ENCODE measurements around the gene TRAPPC3.
A peak's percentile ranks its signal among the peaks of the same experiment; 100 is the strongest.

TRAPPC3 gene

DNA sequence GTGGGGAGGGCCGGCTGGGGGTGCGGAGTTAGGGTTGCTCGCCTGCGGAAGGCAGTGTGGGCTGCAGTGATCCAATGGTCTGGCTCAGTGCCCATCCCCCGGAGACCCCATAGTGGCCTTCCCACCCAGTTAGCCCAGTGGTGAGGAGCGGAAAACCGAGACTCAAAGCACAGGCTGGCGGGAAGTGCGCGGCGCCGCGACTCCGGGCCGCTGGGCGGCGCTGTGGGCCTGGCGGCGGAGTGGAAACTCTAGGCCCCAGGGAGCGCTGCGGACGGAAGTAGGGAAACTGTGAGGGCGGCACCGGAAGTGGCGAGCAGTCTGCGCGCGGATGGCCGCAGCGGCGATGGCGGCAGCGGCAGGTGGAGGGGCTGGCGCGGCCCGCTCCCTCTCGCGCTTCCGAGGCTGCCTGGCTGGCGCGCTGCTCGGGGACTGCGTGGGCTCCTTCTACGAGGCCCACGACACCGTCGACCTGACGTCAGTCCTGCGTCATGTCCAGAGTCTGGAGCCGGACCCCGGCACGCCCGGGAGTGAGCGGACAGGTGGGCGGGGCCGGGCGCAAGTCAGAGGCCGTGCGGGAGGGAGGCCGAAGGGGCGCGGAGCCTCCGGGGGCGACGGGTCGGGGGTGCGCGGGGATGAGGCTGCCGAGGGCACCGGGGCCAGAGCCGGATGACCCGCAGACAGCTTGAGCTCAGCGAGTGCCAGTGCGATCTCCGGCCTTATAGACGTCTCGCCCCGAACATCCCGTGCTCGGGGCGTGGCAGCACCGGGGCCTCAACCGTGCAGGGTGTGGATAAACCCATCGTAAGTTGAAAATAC, 60.5 kb downstream of the TRAPPC3 start, which contains the start of gene ADPRS:
Gene ADPRS, plus strand, starts transcription at position 316 of the 816 bp plus-strand sequence. Its CDS starts 13 bp downstream, at position 329.
- no peaks in the 10 kb centered on the region for H3K4me1 ChIP-seq (ENCODE audit: control insufficient read depth, insufficient read depth, low read length)
- H3K9me3 ChIP-seq (ENCODE audit: control insufficient read depth, insufficient read depth, low read depth, low read length), result no peaks in the 10 kb centered on the region
- peak within 1 kb of the TSS; percentile 65; the same call in 1 of the 2 replicates for H3K27ac ChIP-seq (ENCODE audit: extremely low read depth, low read depth, low read length)
- H3K36me3 ChIP-seq (ENCODE audit: control insufficient read depth in 2 of 2, insufficient read depth in 1 of 2, low read length in 2 of 2), result peaks cover 4 to 39% of the 10 kb centered on the region in 2 experiments; a peak in 2 of 3 replicates
- POLR2A ChIA-PET, result no interaction called here
- H3K4me3 ChIP-seq (ENCODE audit: low read depth, low read length), result peak within 1 kb of the TSS; percentile 91
- CTCF ChIA-PET, result interaction anchor here (1.0 to 1.1 kb wide), 2 partner anchors 9 to 205 kb away, joined by 3 to 4 read pairs; partner anchors contain the start of gene AGO1
- TF ChIP-seq ZNF600 (tag by site-specific recombination; IDR thresholded peaks at IDR 0.05), result peak; percentile 50; the same call in 1 of the 2 replicates
- no peak for TF ChIP-seq ZNF544 (tag by site-specific recombination; IDR thresholded peaks at IDR 0.05)
- TF ChIP-seq, protein P1, sequence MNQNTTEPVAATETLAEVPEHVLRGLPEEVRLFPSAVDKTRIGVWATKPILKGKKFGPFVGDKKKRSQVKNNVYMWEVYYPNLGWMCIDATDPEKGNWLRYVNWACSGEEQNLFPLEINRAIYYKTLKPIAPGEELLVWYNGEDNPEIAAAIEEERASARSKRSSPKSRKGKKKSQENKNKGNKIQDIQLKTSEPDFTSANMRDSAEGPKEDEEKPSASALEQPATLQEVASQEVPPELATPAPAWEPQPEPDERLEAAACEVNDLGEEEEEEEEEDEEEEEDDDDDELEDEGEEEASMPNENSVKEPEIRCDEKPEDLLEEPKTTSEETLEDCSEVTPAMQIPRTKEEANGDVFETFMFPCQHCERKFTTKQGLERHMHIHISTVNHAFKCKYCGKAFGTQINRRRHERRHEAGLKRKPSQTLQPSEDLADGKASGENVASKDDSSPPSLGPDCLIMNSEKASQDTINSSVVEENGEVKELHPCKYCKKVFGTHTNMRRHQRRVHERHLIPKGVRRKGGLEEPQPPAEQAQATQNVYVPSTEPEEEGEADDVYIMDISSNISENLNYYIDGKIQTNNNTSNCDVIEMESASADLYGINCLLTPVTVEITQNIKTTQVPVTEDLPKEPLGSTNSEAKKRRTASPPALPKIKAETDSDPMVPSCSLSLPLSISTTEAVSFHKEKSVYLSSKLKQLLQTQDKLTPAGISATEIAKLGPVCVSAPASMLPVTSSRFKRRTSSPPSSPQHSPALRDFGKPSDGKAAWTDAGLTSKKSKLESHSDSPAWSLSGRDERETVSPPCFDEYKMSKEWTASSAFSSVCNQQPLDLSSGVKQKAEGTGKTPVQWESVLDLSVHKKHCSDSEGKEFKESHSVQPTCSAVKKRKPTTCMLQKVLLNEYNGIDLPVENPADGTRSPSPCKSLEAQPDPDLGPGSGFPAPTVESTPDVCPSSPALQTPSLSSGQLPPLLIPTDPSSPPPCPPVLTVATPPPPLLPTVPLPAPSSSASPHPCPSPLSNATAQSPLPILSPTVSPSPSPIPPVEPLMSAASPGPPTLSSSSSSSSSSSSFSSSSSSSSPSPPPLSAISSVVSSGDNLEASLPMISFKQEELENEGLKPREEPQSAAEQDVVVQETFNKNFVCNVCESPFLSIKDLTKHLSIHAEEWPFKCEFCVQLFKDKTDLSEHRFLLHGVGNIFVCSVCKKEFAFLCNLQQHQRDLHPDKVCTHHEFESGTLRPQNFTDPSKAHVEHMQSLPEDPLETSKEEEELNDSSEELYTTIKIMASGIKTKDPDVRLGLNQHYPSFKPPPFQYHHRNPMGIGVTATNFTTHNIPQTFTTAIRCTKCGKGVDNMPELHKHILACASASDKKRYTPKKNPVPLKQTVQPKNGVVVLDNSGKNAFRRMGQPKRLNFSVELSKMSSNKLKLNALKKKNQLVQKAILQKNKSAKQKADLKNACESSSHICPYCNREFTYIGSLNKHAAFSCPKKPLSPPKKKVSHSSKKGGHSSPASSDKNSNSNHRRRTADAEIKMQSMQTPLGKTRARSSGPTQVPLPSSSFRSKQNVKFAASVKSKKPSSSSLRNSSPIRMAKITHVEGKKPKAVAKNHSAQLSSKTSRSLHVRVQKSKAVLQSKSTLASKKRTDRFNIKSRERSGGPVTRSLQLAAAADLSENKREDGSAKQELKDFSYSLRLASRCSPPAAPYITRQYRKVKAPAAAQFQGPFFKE (tag by site-specific recombination; IDR thresholded peaks at IDR 0.05; ENCODE audit: borderline replicate concordance), result no peak
- TF ChIP-seq KLF1 (tag by site-specific recombination; IDR thresholded peaks at IDR 0.05), result peak; percentile 87
- TF ChIP-seq ZNF184 (tag by site-specific recombination; IDR thresholded peaks at IDR 0.05), result no peak
- TF ChIP-seq ZNF266 (tag by site-specific recombination; IDR thresholded peaks at IDR 0.05; ENCODE audit: low read depth), result no peak
- no peak for TF ChIP-seq ZNF138 (tag by site-specific recombination; IDR thresholded peaks at IDR 0.05; ENCODE audit: borderline replicate concordance)
- no peak; the same call in 1 of the 2 replicates for TF ChIP-seq ZNF768 (tag by site-specific recombination; IDR thresholded peaks at IDR 0.05)
- TF ChIP-seq, protein P2, sequence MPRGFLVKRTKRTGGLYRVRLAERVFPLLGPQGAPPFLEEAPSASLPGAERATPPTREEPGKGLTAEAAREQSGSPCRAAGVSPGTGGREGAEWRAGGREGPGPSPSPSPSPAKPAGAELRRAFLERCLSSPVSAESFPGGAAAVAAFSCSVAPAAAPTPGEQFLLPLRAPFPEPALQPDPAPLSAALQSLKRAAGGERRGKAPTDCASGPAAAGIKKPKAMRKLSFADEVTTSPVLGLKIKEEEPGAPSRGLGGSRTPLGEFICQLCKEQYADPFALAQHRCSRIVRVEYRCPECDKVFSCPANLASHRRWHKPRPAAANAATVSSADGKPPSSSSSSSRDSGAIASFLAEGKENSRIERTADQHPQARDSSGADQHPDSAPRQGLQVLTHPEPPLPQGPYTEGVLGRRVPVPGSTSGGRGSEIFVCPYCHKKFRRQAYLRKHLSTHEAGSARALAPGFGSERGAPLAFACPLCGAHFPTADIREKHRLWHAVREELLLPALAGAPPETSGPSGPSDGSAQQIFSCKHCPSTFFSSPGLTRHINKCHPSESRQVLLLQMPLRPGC (tag by site-specific recombination; IDR thresholded peaks at IDR 0.05), result peak; percentile 89
- peak; percentile 58; the same call in 1 of the 2 replicates for TF ChIP-seq ZNF335 (tag by site-specific recombination; conservative IDR thresholded peaks at IDR 0.05)
- no peak for TF ChIP-seq MEIS1 (CRISPR knock-in tag; IDR thresholded peaks at IDR 0.05; ENCODE audit: borderline replicate concordance)
- TF ChIP-seq ZNF175 (tag by site-specific recombination; IDR thresholded peaks at IDR 0.05), result no peak
- no peak; the same call in 1 of the 2 replicates for TF ChIP-seq REPIN1 (tag by site-specific recombination; IDR thresholded peaks at IDR 0.05; ENCODE audit: low read depth)
- TF ChIP-seq ZNF785 (tag by site-specific recombination; IDR thresholded peaks at IDR 0.05), result peak; percentile 82; the same call in 1 of the 2 replicates
- peak; percentile 67 for TF ChIP-seq ZBTB8A (tag by site-specific recombination; IDR thresholded peaks at IDR 0.05)
- TF ChIP-seq, protein P3, sequence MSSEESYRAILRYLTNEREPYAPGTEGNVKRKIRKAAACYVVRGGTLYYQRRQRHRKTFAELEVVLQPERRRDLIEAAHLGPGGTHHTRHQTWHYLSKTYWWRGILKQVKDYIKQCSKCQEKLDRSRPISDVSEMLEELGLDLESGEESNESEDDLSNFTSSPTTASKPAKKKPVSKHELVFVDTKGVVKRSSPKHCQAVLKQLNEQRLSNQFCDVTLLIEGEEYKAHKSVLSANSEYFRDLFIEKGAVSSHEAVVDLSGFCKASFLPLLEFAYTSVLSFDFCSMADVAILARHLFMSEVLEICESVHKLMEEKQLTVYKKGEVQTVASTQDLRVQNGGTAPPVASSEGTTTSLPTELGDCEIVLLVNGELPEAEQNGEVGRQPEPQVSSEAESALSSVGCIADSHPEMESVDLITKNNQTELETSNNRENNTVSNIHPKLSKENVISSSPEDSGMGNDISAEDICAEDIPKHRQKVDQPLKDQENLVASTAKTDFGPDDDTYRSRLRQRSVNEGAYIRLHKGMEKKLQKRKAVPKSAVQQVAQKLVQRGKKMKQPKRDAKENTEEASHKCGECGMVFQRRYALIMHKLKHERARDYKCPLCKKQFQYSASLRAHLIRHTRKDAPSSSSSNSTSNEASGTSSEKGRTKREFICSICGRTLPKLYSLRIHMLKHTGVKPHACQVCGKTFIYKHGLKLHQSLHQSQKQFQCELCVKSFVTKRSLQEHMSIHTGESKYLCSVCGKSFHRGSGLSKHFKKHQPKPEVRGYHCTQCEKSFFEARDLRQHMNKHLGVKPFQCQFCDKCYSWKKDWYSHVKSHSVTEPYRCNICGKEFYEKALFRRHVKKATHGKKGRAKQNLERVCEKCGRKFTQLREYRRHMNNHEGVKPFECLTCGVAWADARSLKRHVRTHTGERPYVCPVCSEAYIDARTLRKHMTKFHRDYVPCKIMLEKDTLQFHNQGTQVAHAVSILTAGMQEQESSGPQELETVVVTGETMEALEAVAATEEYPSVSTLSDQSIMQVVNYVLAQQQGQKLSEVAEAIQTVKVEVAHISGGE (tag by site-specific recombination; conservative IDR thresholded peaks at IDR 0.05; ENCODE audit: low read depth), result peak; percentile 98
- no peak for TF ChIP-seq ZNF292 (tag by site-specific recombination; IDR thresholded peaks at IDR 0.05; ENCODE audit: borderline replicate concordance, low read depth)
- TF ChIP-seq ZBTB20 (tag by site-specific recombination; IDR thresholded peaks at IDR 0.05), result peak; percentile 98
- peak; percentile 99 for TF ChIP-seq YY1 (tag by site-specific recombination; IDR thresholded peaks at IDR 0.05)
- TF ChIP-seq MZF1 (tag by site-specific recombination; IDR thresholded peaks at IDR 0.05; ENCODE audit: borderline replicate concordance), result no peak
- TF ChIP-seq ZNF423 (tag by site-specific recombination; IDR thresholded peaks at IDR 0.05), result peak; percentile 38; the same call in 1 of the 2 replicates
- TF ChIP-seq, protein P4, sequence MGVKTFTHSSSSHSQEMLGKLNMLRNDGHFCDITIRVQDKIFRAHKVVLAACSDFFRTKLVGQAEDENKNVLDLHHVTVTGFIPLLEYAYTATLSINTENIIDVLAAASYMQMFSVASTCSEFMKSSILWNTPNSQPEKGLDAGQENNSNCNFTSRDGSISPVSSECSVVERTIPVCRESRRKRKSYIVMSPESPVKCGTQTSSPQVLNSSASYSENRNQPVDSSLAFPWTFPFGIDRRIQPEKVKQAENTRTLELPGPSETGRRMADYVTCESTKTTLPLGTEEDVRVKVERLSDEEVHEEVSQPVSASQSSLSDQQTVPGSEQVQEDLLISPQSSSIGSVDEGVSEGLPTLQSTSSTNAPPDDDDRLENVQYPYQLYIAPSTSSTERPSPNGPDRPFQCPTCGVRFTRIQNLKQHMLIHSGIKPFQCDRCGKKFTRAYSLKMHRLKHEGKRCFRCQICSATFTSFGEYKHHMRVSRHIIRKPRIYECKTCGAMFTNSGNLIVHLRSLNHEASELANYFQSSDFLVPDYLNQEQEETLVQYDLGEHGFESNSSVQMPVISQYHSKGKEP (tag by site-specific recombination; IDR thresholded peaks at IDR 0.05), result peak; percentile 70; the same call in 1 of the 2 replicates
- 0 out of 2 replicates have a peak, but pooled peaks have one; percentile 17 for TF ChIP-seq MYNN (tag by site-specific recombination; IDR thresholded peaks at IDR 0.05; ENCODE audit: borderline replicate concordance)
- TF ChIP-seq GFI1B (tag by site-specific recombination; IDR thresholded peaks at IDR 0.05), result no peak
